A549 (cell line): ENCODE results near the gene FAM200C. TPM values are rescaled to one million over a fixed set of nuclear protein-coding genes. Genes with fewer than 3 reads are reported as not detected.

ENCODE experiments used
- BHLHE40 ChIP-seq: IDR thresholded peaks from 2 replicates; pipeline ENCODE4 v1.6.1; 2012; ENCODE audit warnings: low read depth, low read length, inconsistent platforms
- CBX8 ChIP-seq: fragments of 200-600 bp; sonication (generic); IDR thresholded peaks from 2 replicates; pipeline ENCODE4 v1.6.1; 2016
- EHF ChIP-seq: fragments of 250-450 bp; sonication (Bioruptor Pico); IDR thresholded peaks from 2 replicates; pipeline ENCODE4 v1.5.0; 2020; ENCODE audit warnings: mild to moderate bottlenecking
- HDAC2 ChIP-seq: fragments of 200-600 bp; sonication (generic); IDR thresholded peaks from 2 replicates; pipeline ENCODE4 v1.6.1; 2016
- HEYL ChIP-seq: fragments of 250-450 bp; sonication (Bioruptor Pico); IDR thresholded peaks from 2 replicates; pipeline ENCODE4 v1.8.0; 2021; ENCODE audit warnings: mild to moderate bottlenecking, moderate library complexity
- JUN ChIP-seq, 2 experiments: fragments of >200 bp; sonication (Bioruptor Twin); formaldehyde crosslinking; IDR thresholded peaks; 2 replicates in 1 of 2; 3 replicates in 1 of 2; pipeline ENCODE4 v1.6.1; 2016 to 2017
- KDM1A ChIP-seq: fragments of 200-600 bp; sonication (generic); IDR thresholded peaks from 2 replicates; pipeline ENCODE4 v1.6.1; 2016; ENCODE audit warnings: low read depth, mild to moderate bottlenecking
- KDM5A ChIP-seq: fragments of 200-600 bp; sonication (generic); IDR thresholded peaks from 2 replicates; pipeline ENCODE4 v1.6.1; 2016; ENCODE audit warnings: antibody characterized with exemption, mild to moderate bottlenecking
- NPAS2 ChIP-seq: fragments of 250-450 bp; sonication (Bioruptor Pico); IDR thresholded peaks from 2 replicates; pipeline ENCODE4 v1.8.0; 2022; ENCODE audit warnings: mild to moderate bottlenecking, moderate library complexity, borderline replicate concordance
- NR3C1 ChIP-seq: fragments of >200 bp; sonication (Bioruptor Twin); formaldehyde crosslinking; IDR thresholded peaks from 3 replicates; pipeline ENCODE4 v1.6.1; 2017
- RAD21 ChIP-seq, 2 experiments: fragments of >200 bp in 1 of 2; sonication (Bioruptor Twin) in 1 of 2; formaldehyde crosslinking in 1 of 2; IDR thresholded peaks in 1 of 2; conservative IDR thresholded peaks in 1 of 2; 2 replicates in 1 of 2; 3 replicates in 1 of 2; pipeline ENCODE4 v1.6.1; 2012 to 2018; ENCODE audit warnings: inconsistent platforms in 1 of 2
- RCOR1 ChIP-seq: fragments of 150-350 bp; IDR thresholded peaks from 2 replicates; pipeline ENCODE4 v1.6.1; 2014; ENCODE audit warnings: antibody characterized with exemption, low read length, low read depth
- RFX5 ChIP-seq: fragments of 450-650 bp; IDR thresholded peaks from 2 replicates; pipeline ENCODE4 v1.7.1; 2014; ENCODE audit warnings: antibody characterized with exemption, mild to moderate bottlenecking, moderate library complexity
- SMC3 ChIP-seq: fragments of >200 bp; sonication (Bioruptor Twin); formaldehyde crosslinking; IDR thresholded peaks from 3 replicates; pipeline ENCODE4 v1.6.1; 2018; ENCODE audit warnings: inconsistent platforms
- SREBF2 ChIP-seq: fragments of 450-650 bp; IDR thresholded peaks from 2 replicates; pipeline ENCODE4 v1.6.1; 2014; ENCODE audit warnings: mild to moderate bottlenecking, moderate library complexity
- TFCP2L1 ChIP-seq: fragments of 250-450 bp; sonication (Bioruptor Pico); IDR thresholded peaks from 2 replicates; pipeline ENCODE4 v1.5.0; 2021; ENCODE audit warnings: mild to moderate bottlenecking
- TP53 ChIP-seq: fragments of 250-450 bp; sonication (Bioruptor Pico); IDR thresholded peaks from 2 replicates; pipeline ENCODE4 v1.5.0; 2021; ENCODE audit warnings: mild to moderate bottlenecking, moderate library complexity
- ZNF302 ChIP-seq: fragments of 250-450 bp; sonication (Bioruptor Pico); IDR thresholded peaks from 2 replicates; pipeline ENCODE4 v1.9.0; 2021; ENCODE audit warnings: inconsistent platforms, mild to moderate bottlenecking, moderate library complexity
- ZSCAN20 ChIP-seq: fragments of 250-450 bp; sonication (Bioruptor Pico); IDR thresholded peaks from 2 replicates; pipeline ENCODE4 v1.8.0; 2022; ENCODE audit warnings: mild to moderate bottlenecking, moderate library complexity
- polyA plus RNA-seq, 4 experiments: library from polyadenylated mRNA; depleted of rRNA in 3 of 4; stranded (reverse); fragments of >200 nt; fragmentation: RNase III in 1 of 4; extraction: RNeasy Plus Mini Kit Qiagen cat#74134 plus additional on column Dnase treatment in 1 of 4; gene quantifications; 2 replicates in 3 of 4; 3 replicates in 1 of 4; pipeline ENCODE4 v1.2.3, GENCODE V29; 2011 to 2017
- TF ChIP-seq, protein P1 (sequence below): fragments of >200 bp; sonication (Bioruptor Twin); formaldehyde crosslinking; IDR thresholded peaks from 3 replicates; pipeline ENCODE4 v1.6.1; 2016
- TF ChIP-seq, protein P2 (sequence below): fragments of >200 bp; sonication (Bioruptor Twin); formaldehyde crosslinking; IDR thresholded peaks from 3 replicates; pipeline ENCODE4 v1.5.1; 2016
- TF ChIP-seq, protein P3 (sequence below): IDR thresholded peaks from 2 replicates; pipeline ENCODE4 v1.6.1; 2012
- TF ChIP-seq, protein P4 (sequence below): fragments of 250-450 bp; sonication (Bioruptor Pico); IDR thresholded peaks from 2 replicates; pipeline ENCODE4 v1.5.0; 2020; ENCODE audit warnings: low read depth, mild to moderate bottlenecking, moderate library complexity
- TF ChIP-seq, protein P5 (sequence below): fragments of >200 bp; sonication (Bioruptor Twin); formaldehyde crosslinking; IDR thresholded peaks from 2 replicates; pipeline ENCODE4 v1.6.1; 2016
- TF ChIP-seq, protein P6 (sequence below): fragments of 250-450 bp; sonication (Bioruptor Pico); IDR thresholded peaks from 2 replicates; pipeline ENCODE4 v1.5.0; 2021; ENCODE audit warnings: mild to moderate bottlenecking, moderate library complexity, borderline replicate concordance
- TF ChIP-seq, protein P7 (sequence below): fragments of 200-600 bp; sonication (generic); IDR thresholded peaks from 2 replicates; pipeline ENCODE4 v1.6.1; 2016; ENCODE audit warnings: antibody characterized with exemption, mild to moderate bottlenecking, moderate library complexity

FAM200C gene
- polyA plus RNA-seq, 2 of the 4 experiments (the other 2 are of a cell fraction): 2.7 to 4.3 TPM

DNA sequence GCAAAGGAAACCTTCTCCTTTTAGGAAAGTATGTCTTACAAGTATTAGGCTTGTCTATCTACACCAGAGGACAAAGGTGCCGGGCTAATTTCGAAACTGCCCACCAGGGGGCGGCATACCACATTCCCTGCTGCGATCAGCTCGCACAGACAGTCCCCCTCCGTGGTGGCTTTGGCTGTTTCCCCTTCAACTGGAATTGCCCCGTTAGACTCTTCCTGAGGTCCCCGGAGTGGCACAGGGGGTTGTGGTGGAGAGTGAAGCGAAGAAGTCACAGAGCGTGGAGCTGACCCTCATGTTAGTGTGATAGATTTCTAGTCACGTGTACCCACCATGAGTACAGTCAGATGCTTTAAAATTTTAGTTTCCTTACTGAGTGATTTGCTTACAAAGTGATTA lies 39.3 kb upstream of the FAM200C start (continued):
- TF ChIP-seq, protein P1, sequence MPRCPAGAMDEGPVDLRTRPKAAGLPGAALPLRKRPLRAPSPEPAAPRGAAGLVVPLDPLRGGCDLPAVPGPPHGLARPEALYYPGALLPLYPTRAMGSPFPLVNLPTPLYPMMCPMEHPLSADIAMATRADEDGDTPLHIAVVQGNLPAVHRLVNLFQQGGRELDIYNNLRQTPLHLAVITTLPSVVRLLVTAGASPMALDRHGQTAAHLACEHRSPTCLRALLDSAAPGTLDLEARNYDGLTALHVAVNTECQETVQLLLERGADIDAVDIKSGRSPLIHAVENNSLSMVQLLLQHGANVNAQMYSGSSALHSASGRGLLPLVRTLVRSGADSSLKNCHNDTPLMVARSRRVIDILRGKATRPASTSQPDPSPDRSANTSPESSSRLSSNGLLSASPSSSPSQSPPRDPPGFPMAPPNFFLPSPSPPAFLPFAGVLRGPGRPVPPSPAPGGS: no peak
- TF ChIP-seq HEYL (CRISPR knock-in tag) (no peak), NPAS2 (CRISPR knock-in tag) (peak; percentile 46; the same call in 1 of the 2 replicates), NR3C1 (no peak), BHLHE40 (no peak), KDM1A (no peak), RCOR1 (no peak), SREBF2 (no peak), EHF (CRISPR knock-in tag) (no peak), HDAC2 (no peak), RAD21 (conservative IDR thresholded peaks at IDR 0.05 in 1 of 2, IDR thresholded peaks at IDR 0.05 in 1 of 2) (peak; percentile 48 to 55), KDM5A (no peak), TFCP2L1 (CRISPR knock-in tag) (no peak), CBX8 (no peak), ZSCAN20 (CRISPR knock-in tag) (no peak), RFX5 (no peak), JUN (IDR thresholded peaks at IDR 0.05) (no peak), ZNF302 (CRISPR knock-in tag) (no peak), TP53 (CRISPR knock-in tag) (no peak; the same call in 1 of the 2 replicates), SMC3 (peak; percentile 63)
- TF ChIP-seq, protein P2, sequence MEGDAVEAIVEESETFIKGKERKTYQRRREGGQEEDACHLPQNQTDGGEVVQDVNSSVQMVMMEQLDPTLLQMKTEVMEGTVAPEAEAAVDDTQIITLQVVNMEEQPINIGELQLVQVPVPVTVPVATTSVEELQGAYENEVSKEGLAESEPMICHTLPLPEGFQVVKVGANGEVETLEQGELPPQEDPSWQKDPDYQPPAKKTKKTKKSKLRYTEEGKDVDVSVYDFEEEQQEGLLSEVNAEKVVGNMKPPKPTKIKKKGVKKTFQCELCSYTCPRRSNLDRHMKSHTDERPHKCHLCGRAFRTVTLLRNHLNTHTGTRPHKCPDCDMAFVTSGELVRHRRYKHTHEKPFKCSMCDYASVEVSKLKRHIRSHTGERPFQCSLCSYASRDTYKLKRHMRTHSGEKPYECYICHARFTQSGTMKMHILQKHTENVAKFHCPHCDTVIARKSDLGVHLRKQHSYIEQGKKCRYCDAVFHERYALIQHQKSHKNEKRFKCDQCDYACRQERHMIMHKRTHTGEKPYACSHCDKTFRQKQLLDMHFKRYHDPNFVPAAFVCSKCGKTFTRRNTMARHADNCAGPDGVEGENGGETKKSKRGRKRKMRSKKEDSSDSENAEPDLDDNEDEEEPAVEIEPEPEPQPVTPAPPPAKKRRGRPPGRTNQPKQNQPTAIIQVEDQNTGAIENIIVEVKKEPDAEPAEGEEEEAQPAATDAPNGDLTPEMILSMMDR: peak; percentile 84
- TF ChIP-seq, protein P3, sequence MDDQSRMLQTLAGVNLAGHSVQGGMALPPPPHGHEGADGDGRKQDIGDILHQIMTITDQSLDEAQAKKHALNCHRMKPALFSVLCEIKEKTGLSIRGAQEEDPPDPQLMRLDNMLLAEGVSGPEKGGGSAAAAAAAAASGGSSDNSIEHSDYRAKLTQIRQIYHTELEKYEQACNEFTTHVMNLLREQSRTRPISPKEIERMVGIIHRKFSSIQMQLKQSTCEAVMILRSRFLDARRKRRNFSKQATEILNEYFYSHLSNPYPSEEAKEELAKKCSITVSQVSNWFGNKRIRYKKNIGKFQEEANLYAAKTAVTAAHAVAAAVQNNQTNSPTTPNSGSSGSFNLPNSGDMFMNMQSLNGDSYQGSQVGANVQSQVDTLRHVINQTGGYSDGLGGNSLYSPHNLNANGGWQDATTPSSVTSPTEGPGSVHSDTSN: no peak
- TF ChIP-seq, protein P4, sequence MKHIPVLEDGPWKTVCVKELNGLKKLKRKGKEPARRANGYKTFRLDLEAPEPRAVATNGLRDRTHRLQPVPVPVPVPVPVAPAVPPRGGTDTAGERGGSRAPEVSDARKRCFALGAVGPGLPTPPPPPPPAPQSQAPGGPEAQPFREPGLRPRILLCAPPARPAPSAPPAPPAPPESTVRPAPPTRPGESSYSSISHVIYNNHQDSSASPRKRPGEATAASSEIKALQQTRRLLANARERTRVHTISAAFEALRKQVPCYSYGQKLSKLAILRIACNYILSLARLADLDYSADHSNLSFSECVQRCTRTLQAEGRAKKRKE (CRISPR knock-in tag): no peak
- TF ChIP-seq, protein P5, sequence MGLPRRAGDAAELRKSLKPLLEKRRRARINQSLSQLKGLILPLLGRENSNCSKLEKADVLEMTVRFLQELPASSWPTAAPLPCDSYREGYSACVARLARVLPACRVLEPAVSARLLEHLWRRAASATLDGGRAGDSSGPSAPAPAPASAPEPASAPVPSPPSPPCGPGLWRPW: no peak
- TF ChIP-seq, protein P6, sequence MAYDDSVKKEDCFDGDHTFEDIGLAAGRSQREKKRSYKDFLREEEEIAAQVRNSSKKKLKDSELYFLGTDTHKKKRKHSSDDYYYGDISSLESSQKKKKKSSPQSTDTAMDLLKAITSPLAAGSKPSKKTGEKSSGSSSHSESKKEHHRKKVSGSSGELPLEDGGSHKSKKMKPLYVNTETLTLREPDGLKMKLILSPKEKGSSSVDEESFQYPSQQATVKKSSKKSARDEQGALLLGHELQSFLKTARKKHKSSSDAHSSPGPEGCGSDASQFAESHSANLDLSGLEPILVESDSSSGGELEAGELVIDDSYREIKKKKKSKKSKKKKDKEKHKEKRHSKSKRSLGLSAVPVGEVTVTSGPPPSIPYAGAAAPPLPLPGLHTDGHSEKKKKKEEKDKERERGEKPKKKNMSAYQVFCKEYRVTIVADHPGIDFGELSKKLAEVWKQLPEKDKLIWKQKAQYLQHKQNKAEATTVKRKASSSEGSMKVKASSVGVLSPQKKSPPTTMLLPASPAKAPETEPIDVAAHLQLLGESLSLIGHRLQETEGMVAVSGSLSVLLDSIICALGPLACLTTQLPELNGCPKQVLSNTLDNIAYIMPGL (CRISPR knock-in tag): no peak
- TF ChIP-seq, protein P7, sequence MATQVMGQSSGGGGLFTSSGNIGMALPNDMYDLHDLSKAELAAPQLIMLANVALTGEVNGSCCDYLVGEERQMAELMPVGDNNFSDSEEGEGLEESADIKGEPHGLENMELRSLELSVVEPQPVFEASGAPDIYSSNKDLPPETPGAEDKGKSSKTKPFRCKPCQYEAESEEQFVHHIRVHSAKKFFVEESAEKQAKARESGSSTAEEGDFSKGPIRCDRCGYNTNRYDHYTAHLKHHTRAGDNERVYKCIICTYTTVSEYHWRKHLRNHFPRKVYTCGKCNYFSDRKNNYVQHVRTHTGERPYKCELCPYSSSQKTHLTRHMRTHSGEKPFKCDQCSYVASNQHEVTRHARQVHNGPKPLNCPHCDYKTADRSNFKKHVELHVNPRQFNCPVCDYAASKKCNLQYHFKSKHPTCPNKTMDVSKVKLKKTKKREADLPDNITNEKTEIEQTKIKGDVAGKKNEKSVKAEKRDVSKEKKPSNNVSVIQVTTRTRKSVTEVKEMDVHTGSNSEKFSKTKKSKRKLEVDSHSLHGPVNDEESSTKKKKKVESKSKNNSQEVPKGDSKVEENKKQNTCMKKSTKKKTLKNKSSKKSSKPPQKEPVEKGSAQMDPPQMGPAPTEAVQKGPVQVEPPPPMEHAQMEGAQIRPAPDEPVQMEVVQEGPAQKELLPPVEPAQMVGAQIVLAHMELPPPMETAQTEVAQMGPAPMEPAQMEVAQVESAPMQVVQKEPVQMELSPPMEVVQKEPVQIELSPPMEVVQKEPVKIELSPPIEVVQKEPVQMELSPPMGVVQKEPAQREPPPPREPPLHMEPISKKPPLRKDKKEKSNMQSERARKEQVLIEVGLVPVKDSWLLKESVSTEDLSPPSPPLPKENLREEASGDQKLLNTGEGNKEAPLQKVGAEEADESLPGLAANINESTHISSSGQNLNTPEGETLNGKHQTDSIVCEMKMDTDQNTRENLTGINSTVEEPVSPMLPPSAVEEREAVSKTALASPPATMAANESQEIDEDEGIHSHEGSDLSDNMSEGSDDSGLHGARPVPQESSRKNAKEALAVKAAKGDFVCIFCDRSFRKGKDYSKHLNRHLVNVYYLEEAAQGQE: no peak
- TF ChIP-seq, all 56 proteins: peak for 6
